SK-N-SH (cell line): ENCODE data around the gene ZNF280A.

Experiments
- CTCF ChIP-seq: fragments of 200-600 bp; sonication (generic); IDR thresholded peaks from 2 replicates; pipeline ENCODE4 v1.6.1; 2017; ENCODE audit warnings: antibody characterized with exemption, mild to moderate bottlenecking, moderate library complexity
- EP300 ChIP-seq, 2 experiments: IDR thresholded peaks; 2 replicates each; pipeline versions ENCODE4 v1.4.0 to v1.6.1; 2012; ENCODE audit warnings: borderline replicate concordance in 1 of 2, low read depth in 1 of 2, low read length in 1 of 2
- MAX ChIP-seq: IDR thresholded peaks from 2 replicates; pipeline ENCODE4 v1.4.0; 2012; ENCODE audit warnings: low read depth
- MXI1 ChIP-seq: IDR thresholded peaks from 2 replicates; pipeline ENCODE4 v1.6.1; 2012; ENCODE audit warnings: mild to moderate bottlenecking, low read depth, low read length, improper control_type of control experiment
- POLR2AphosphoS5 ChIP-seq: IDR thresholded peaks from 2 replicates; pipeline ENCODE4 v1.6.1; 2012; ENCODE audit warnings: low read depth, low read length
- SIN3A ChIP-seq: IDR thresholded peaks from 2 replicates; pipeline ENCODE4 v1.6.1; 2012; ENCODE audit warnings: low read depth, mild to moderate bottlenecking, low read length, moderate library complexity, borderline replicate concordance

GRCh38 chr22:22469527-22469926, 50.5 kb downstream of the ZNF280A start:
- no peak for TF ChIP-seq CTCF
- TF ChIP-seq MAX, result no peak
- no peak for TF ChIP-seq POLR2AphosphoS5
- TF ChIP-seq SIN3A, result no peak
- no peak for TF ChIP-seq EP300 (IDR thresholded peaks at IDR 0.05; ENCODE audit: borderline replicate concordance in 1 of 2, low read depth in 1 of 2, low read length in 1 of 2)
- no peak for TF ChIP-seq MXI1
